Stimulated activated CD8-positive, alpha-beta memory T cell treated with anti-CD3 and anti-CD28 coated beads, Interleukin-7, amount 100 ng/mL, for 24 hours (primary cell): Measurements from ENCODE around the gene CLCF1.
"Not testable (repeated sequence)": the region's sequence is repeated elsewhere in the genome, so short reads cannot be mapped to it uniquely, and the experiment has no call there.

Source experiments
- DNase-seq: peaks from one replicate; pipeline ENCODE4 v3.0.0-alpha.2; 2020; ENCODE audit warnings: low read depth

The CLCF1 gene

GRCh38 chr11:67408437-67409200 lies 35.2 kb upstream of the CLCF1 start:
- no peak for DNase-seq

GRCh38 chr11:67407688-67408163 lies 34.3 kb upstream of the CLCF1 start:
- DNase-seq: no peak

- no peak for DNase-seq
Observed at GRCh38 chr11:67406969-67407687, 33.7 kb upstream of the CLCF1 start.

- DNase-seq: no peak
Observed at GRCh38 chr11:67406420-67406968, 33.1 kb upstream of the CLCF1 start.

GRCh38 chr11:67405688-67406339 lies 32.4 kb upstream of the CLCF1 start:
- no peak for DNase-seq

GRCh38 chr11:67405196-67405567 lies 31.8 kb upstream of the CLCF1 start:
- DNase-seq: no peak

GRCh38 chr11:67404515-67405195 lies 31.3 kb upstream of the CLCF1 start:
- DNase-seq: no peak

GRCh38 chr11:67403085-67403484 lies 29.7 kb upstream of the CLCF1 start:
- DNase-seq: not testable (repeated sequence)

- not testable (repeated sequence) for DNase-seq
Observed at GRCh38 chr11:67402192-67402839, 28.9 kb upstream of the CLCF1 start.

GRCh38 chr11:67401495-67402191 lies 28.2 kb upstream of the CLCF1 start, which contains the start of gene PPP1CA:
TSS of gene PPP1CA (minus strand) at chr11:67401858. CDS start at chr11:67401782, 76 bp downstream.
- peak; percentile 78 for DNase-seq

- no peak for DNase-seq
Observed at GRCh38 chr11:67400942-67401494, 27.6 kb upstream of the CLCF1 start.

GRCh38 chr11:67400251-67400941 lies 27.0 kb upstream of the CLCF1 start:
- DNase-seq: no peak

- DNase-seq: no peak
Observed at GRCh38 chr11:67398661-67399563, 25.5 kb upstream of the CLCF1 start.

- no peak for DNase-seq
Observed at GRCh38 chr11:67397986-67398660, 24.7 kb upstream of the CLCF1 start.

GRCh38 chr11:67397536-67397935 lies 24.1 kb upstream of the CLCF1 start:
- no peak for DNase-seq

GRCh38 chr11:67396587-67397389 lies 23.4 kb upstream of the CLCF1 start:
- DNase-seq: no peak

GRCh38 chr11:67396259-67396581 lies 22.8 kb upstream of the CLCF1 start:
- DNase-seq: no peak
